NCI-H187 treated with DMSO at 0.1 percent for 48 hours (cell line): ENCODE data around the gene MRPS27.

ENCODE experiments used
- DNase-seq: peaks from one replicate; lab custom pipeline; 2025; lab: John Stamatoyannopoulos, UW

The MRPS27 gene

DNA sequence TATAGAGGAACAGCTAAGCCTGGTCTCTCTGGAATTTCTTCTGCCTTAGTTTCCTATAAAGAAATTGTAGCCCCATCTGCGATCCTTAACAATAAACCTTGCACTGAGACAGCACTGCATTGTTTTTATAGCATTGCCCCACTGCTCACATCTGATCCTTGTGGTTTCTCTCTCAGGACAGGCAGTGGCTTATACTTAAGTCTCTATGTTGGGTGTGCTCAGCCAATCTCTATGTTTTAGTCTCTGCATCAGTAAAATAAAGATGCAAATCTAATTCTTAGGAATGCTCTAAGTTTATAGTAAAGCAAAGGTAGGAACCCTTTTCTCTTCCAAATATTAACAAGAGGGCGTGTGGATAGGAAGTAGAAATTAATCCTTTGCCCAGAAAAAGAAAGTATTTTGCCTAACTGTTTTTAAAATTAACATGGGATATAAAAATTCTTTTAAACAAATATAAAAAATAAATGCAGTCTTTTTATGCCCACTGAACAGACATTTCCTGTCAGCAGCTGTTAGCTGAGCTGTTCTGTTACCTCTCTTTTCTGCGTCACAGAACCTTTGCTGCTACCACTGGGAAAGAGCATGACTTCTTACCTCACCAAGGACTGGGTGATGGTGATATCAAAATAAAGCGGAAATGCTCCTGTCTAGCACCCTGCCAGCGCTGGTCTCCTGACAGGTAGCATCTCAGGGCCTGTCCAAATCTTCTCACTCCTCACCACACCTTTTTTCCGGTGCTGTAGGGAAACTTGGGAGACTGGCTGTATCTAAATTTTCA is 29.5 kb downstream of the MRPS27 start:
- no peak for DNase-seq

DNA sequence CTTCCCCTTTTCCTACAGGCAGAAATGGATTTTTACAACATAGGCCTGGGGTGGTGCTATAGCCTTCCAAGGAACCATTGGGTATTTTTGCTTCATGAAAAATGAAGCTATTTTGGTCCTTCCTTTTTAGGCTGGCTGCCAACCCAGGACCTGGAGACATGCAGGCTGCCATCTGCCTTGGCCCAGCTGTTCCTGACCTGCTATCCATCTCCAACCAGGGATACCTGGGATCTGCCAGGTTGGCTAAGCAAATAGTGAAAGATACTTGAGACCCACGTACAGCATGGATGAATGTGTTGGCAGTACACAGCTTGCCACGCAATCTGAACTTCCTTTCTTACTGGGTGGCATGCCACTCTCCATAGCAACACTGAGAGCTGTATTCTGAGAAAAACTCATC is 31.1 kb downstream of the MRPS27 start:
- DNase-seq: no peak

DNA sequence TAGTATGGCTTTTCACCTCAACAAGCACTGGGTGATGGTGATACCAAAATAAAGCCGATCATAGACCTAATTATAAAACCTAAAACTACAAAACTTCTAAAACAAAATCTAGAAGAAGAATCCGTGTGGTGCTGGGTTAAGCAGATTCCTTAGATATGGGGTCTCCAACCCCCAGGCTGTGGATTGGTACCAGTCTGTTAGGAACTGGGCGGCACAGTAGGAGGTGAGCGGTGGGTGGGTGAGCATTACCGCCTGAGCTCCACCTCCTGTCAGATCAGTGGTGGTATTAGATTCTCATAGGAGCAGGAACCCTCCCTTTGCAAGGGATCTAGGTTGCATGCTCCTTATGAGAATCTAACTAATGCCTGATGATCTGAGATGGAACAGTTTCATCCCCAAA is 33.2 kb downstream of the MRPS27 start:
- DNase-seq: no peak

DNA sequence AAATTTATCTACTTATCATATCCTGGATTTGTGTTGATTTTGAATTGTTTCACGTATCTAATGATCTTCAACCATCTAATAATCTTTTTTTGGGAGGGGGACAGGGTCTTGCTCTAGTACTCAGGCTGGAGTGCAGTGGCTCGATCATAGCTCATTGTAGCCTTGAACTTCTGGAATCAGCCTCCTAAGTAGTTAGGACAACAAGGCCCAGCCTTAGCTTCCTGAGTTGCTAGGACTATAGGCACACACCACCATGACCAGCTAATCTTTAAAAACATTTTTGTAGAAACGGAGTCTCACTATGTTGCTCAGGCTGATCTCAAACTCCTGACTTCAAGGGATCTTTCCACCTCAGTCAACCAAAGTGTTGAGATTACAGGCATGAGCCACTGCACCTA is 34.6 kb downstream of the MRPS27 start:
- DNase-seq: no peak

GRCh38 chr5:72284559-72285423 is 35.2 kb downstream of the MRPS27 start:
- no peak for DNase-seq

DNA sequence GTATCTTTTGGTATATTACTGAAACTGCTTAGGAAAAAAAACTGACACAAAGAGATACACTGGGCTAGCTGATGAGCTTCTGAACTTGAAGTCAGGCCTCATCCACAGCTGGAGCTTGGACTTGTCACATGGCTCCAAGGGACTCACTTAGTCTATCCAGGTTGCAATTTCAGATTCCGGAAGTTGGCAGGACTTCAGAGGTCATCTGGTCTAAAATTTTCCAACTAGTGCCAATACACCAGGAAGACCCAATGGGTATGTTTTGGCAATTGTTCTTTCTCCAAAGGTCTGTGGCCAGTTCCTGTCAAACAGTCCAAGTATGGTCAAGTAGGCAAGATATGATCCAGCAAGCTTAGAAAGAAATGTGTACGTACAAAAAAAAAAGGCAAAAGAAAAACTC is 36.7 kb downstream of the MRPS27 start:
- no peak for DNase-seq

DNA sequence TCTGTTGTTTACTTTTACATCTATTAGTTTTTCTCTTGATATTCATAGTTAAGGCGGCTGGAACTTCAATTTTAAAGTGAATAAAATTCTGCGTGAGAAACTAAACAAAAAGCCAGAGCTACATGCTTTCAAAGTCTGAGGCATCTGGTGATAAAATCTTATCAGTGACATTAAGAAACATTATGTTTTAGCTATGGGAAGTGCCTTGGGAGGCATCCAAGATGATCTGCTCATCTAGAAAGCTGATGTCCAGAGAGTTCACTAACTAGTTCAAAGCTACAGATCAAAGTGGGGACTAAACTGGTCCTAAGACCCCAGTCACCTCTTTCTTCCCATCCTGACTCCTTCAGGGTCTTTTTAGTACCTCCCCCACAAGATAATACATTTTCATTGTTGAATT is 37.2 kb downstream of the MRPS27 start:
- DNase-seq: no peak

GRCh38 chr5:72281764-72282499 is 38.1 kb downstream of the MRPS27 start:
- no peak for DNase-seq

DNA sequence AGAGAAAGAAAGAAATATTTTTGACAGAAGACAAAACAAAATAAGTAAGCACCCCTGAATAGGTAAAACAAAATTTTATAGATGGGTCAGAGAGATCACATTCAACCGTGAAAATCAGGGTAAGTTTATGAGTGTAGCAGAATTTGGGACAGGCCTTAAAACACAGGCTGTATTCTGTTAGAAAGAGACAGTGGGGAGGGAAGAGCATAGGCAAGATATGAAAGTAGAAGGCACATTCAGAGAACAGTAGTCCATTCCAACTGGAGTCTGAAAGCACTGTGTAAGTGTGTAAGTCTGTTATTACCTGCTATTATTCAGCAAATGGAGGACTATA is 38.6 kb downstream of the MRPS27 start:
- DNase-seq: no peak

GRCh38 chr5:72280581-72281069 is 39.4 kb downstream of the MRPS27 start:
- no peak for DNase-seq

- no peak for DNase-seq
Measured at GRCh38 chr5:72276219-72276752, 43.8 kb downstream of the MRPS27 start.

DNA sequence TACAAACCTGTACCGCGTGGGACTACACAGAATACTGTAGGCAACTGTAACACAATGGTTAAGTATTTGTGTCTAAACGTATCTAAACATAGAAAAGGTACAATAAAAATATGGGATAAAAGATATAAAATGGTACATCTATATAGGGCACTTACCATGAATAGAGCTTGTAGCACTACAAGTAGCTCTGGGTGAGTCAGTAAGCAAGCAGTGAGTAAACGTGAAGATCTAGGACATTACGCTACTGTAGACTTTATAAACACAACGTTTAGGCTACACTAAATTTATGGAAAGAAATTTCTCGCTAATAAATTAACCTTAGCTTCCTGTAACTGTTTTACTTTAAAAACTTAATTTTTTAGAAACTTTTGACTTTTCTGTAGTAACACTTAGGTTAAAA is 46.5 kb downstream of the MRPS27 start:
- no peak for DNase-seq

GRCh38 chr5:72272398-72272797 is 47.6 kb downstream of the MRPS27 start:
- no peak for DNase-seq

DNA sequence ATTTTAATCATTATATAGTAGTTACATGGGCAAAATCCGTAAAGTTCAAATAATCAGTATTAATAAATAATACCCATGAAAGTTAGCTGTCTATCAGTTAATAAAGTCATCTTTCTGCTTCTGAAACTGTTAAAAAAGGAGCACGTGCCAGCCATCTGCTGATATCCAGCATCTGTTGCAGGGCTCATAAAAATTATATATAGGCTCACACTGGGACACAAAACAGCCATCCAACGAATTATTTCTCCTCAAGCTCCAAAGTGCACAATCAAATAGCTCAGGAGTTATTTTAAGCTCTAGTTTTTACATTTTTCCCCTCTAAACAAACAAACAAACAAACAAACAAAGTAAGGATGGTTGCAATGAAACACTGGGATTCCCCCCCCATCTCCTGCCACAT is 48.3 kb downstream of the MRPS27 start:
- DNase-seq: no peak

- no peak for DNase-seq
Measured at GRCh38 chr5:72270037-72270436, 50.0 kb downstream of the MRPS27 start.

DNA sequence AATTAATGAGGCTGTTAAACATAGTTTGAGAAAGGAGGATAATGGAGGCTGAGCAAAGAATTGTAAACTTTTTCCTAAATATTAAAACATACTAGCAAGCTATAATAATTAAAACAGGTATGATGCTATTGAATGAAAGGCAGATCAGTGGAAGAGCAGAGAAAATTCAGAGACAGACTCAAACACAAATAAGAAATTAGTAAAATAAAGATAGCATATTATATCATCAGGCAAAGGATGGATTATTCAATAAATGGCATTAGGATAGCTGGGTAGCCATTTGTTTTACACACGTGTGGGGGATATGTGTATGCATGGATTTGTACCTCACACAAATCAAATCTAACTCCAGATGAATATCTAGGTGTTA is 50.6 kb downstream of the MRPS27 start:
- no peak for DNase-seq

GRCh38 chr5:72268753-72269410 is 51.2 kb downstream of the MRPS27 start:
- DNase-seq: no peak

DNA sequence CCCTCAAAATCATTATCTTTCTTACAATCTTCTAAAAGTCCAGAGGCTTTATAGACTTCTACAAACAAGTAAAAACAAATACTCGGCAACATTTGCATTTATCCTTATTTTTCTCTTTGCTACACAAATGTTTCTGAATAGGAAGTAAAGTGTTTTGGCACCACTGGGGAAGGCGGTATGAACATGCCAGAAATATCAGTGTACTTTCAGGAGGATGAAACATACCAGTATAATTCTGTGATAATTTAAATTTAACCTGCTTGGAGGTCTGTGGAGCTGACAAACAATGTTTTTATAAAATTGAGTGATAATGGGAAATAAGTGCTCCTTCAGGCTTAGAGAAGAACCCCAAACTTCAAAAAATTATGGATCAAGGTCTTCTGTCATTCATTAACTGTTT is 51.8 kb downstream of the MRPS27 start:
- no peak for DNase-seq

- no peak for DNase-seq
Measured at GRCh38 chr5:72267685-72268084, 52.4 kb downstream of the MRPS27 start.

- DNase-seq: no peak
Measured at GRCh38 chr5:72266862-72267261, 53.2 kb downstream of the MRPS27 start.

DNA sequence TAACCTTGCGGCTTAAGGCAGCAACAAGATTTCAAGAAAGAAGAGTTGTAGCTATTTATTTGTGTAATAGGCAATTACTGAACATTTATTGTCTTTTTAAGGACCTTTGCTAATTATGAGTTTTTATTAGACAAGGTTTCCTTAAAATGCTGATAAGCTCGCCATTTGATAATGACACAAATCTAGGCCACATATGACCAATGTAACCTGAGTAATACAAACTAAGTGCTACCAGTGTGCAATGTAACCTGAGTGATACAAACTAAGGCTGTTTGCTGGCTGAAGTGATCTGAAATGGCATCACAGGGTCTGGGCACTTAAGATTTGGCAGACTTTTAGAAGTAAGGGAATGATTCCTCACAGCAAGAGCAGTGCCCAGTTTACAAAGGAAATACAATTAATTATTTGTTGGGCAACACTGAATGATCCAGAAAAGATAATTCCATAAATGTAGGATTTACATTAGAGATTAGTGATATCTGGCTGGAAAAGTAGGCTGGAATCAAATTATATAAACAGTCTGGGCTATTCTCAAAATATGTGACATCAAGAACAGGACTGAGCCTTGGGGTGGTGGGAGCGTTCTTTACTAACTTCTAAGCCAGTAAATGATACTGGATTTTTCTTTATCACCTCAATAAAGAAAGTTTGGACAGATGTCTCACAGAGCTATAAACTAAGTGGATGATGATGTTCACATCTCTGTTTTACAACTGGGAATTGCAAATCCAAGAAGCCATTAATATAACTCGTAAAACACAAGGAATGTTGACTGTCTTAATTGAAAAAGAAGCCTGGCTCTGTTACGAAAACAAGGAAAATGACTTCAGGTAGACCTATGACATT is 54.8 kb downstream of the MRPS27 start:
- DNase-seq: no peak
